ENCODE data around the gene MORC4. TPM values are rescaled to one million over a fixed set of nuclear protein-coding genes. Genes with fewer than 3 reads are reported as not detected.

The MORC4 gene
- polyA plus RNA-seq, 1 of the 3 experiments (the other 2 are of a cell fraction), result 12.5 TPM

DNA sequence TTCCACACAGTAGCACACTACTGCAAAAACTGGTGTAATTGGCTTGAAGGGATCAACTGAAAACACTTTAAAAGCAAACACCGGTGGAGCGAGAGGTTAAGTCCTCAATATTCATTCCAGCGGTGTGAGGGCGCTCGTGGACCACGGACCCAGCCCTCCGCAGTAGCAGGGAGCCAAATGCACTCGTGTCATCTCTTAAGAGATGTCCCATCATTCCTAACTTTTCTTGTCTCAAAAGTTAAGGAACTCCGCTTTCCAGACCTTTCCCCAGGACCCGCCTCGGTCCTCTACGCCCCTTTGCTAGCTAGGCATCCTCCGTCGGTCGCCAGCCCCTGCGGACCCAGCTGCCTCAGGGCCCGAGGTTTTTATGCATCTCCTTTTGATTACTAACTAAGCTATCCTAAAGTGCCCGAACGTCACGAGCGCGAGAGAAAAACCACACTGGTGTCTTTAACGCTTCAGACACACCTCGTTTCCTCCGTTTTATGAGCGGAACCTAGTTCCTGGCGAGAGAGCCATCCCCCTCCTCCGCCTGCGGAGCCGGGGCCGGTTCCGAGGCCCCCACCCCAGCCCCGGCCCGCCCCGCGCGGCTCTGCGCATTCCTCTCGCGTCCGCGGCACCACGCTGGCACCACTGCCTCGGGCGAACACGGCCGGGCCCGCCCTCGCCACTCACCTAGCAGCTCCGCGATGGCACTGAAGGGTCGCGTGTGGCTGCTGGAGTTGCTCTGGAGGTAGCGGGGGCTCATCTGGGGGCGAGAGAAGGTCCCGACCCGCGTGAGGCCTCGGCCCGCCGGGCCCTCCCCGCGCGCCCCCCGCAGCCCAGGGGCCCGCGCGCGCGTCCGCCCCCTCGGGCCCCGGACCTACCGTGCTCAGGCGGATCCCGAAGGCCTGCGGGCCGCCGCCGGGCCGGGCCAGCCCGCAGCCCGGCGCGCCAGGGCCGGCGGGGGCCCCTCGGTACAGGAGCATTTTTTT, 723 bp downstream of the MORC4 start:
- POLR2A ChIA-PET, result interaction anchor here (0.6 kb wide), 1 partner anchor 769 kb away, joined by 6 read pairs; no protein-coding TSS in a partner anchor
- TF ChIP-seq, protein P1, sequence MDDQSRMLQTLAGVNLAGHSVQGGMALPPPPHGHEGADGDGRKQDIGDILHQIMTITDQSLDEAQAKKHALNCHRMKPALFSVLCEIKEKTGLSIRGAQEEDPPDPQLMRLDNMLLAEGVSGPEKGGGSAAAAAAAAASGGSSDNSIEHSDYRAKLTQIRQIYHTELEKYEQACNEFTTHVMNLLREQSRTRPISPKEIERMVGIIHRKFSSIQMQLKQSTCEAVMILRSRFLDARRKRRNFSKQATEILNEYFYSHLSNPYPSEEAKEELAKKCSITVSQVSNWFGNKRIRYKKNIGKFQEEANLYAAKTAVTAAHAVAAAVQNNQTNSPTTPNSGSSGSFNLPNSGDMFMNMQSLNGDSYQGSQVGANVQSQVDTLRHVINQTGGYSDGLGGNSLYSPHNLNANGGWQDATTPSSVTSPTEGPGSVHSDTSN (IDR thresholded peaks at IDR 0.05), result no peak
- TF ChIP-seq FOXJ3 (CRISPR knock-in tag; IDR thresholded peaks at IDR 0.05) (no peak), RAD21 (IDR thresholded peaks at IDR 0.05; ENCODE audit: low read length) (peak; percentile 73), RFX5 (IDR thresholded peaks at IDR 0.05; ENCODE audit: low read length) (no peak), GABPA (IDR thresholded peaks at IDR 0.05; ENCODE audit: low read depth) (no peak), TEAD4 (IDR thresholded peaks at IDR 0.05; ENCODE audit: borderline replicate concordance, insufficient read depth) (no peak), JUND (IDR thresholded peaks at IDR 0.05) (no peak), POLR2AphosphoS5 (IDR thresholded peaks at IDR 0.05; ENCODE audit: low read depth, low read length) (no peak), SIN3A (IDR thresholded peaks at IDR 0.05; ENCODE audit: borderline replicate concordance, low read depth, low read length) (no peak), NFIC (IDR thresholded peaks at IDR 0.05; ENCODE audit: borderline replicate concordance) (no peak), SMC3 (IDR thresholded peaks at IDR 0.05; ENCODE audit: low read depth, low read length) (peak; percentile 32), CHD2 (IDR thresholded peaks at IDR 0.05; ENCODE audit: low read length, partially characterized antibody) (no peak), YY1 (IDR thresholded peaks at IDR 0.05; ENCODE audit: low read depth) (no peak), MXI1 (IDR thresholded peaks at IDR 0.05; ENCODE audit: low read depth, low read length) (no peak), TCF12 (IDR thresholded peaks at IDR 0.05) (no peak), ELF1 (IDR thresholded peaks at IDR 0.05) (no peak), FOXM1 (IDR thresholded peaks at IDR 0.05; ENCODE audit: low read depth) (no peak), EZH2phosphoT487 (IDR thresholded peaks at IDR 0.05; ENCODE audit: borderline replicate concordance, low read depth) (no peak), RCOR1 (IDR thresholded peaks at IDR 0.05; ENCODE audit: low read length) (no peak), RXRA (IDR thresholded peaks at IDR 0.05; ENCODE audit: borderline replicate concordance, low read depth) (no peak)
- TF ChIP-seq, protein P2, sequence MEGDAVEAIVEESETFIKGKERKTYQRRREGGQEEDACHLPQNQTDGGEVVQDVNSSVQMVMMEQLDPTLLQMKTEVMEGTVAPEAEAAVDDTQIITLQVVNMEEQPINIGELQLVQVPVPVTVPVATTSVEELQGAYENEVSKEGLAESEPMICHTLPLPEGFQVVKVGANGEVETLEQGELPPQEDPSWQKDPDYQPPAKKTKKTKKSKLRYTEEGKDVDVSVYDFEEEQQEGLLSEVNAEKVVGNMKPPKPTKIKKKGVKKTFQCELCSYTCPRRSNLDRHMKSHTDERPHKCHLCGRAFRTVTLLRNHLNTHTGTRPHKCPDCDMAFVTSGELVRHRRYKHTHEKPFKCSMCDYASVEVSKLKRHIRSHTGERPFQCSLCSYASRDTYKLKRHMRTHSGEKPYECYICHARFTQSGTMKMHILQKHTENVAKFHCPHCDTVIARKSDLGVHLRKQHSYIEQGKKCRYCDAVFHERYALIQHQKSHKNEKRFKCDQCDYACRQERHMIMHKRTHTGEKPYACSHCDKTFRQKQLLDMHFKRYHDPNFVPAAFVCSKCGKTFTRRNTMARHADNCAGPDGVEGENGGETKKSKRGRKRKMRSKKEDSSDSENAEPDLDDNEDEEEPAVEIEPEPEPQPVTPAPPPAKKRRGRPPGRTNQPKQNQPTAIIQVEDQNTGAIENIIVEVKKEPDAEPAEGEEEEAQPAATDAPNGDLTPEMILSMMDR (IDR thresholded peaks at IDR 0.05), result peak; percentile 58
- TF ChIP-seq, protein P3, sequence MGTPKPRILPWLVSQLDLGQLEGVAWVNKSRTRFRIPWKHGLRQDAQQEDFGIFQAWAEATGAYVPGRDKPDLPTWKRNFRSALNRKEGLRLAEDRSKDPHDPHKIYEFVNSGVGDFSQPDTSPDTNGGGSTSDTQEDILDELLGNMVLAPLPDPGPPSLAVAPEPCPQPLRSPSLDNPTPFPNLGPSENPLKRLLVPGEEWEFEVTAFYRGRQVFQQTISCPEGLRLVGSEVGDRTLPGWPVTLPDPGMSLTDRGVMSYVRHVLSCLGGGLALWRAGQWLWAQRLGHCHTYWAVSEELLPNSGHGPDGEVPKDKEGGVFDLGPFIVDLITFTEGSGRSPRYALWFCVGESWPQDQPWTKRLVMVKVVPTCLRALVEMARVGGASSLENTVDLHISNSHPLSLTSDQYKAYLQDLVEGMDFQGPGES (IDR thresholded peaks at IDR 0.05; ENCODE audit: low read depth, low read length), result no peak
- TF ChIP-seq, protein P4, sequence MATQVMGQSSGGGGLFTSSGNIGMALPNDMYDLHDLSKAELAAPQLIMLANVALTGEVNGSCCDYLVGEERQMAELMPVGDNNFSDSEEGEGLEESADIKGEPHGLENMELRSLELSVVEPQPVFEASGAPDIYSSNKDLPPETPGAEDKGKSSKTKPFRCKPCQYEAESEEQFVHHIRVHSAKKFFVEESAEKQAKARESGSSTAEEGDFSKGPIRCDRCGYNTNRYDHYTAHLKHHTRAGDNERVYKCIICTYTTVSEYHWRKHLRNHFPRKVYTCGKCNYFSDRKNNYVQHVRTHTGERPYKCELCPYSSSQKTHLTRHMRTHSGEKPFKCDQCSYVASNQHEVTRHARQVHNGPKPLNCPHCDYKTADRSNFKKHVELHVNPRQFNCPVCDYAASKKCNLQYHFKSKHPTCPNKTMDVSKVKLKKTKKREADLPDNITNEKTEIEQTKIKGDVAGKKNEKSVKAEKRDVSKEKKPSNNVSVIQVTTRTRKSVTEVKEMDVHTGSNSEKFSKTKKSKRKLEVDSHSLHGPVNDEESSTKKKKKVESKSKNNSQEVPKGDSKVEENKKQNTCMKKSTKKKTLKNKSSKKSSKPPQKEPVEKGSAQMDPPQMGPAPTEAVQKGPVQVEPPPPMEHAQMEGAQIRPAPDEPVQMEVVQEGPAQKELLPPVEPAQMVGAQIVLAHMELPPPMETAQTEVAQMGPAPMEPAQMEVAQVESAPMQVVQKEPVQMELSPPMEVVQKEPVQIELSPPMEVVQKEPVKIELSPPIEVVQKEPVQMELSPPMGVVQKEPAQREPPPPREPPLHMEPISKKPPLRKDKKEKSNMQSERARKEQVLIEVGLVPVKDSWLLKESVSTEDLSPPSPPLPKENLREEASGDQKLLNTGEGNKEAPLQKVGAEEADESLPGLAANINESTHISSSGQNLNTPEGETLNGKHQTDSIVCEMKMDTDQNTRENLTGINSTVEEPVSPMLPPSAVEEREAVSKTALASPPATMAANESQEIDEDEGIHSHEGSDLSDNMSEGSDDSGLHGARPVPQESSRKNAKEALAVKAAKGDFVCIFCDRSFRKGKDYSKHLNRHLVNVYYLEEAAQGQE (IDR thresholded peaks at IDR 0.05; ENCODE audit: low read depth, low read length), result no peak

More for the DNA sequence above, 723 bp downstream of the MORC4 start:
- WGBS (ENCODE audit: low lambda C conversion rate), result 6% methylated on average over 21 of the region's 88 CpGs
- Histone ChIP-seq H3F3A (replicated peaks; ENCODE audit: insufficient read depth) (peaks cover 4% of the 10 kb centered on the region), H3K79me2 (ENCODE audit: insufficient read depth) (no peaks in the 10 kb centered on the region), H3K4me3 (ENCODE audit: low read depth in 2 of 2, low read length in 1 of 2) (peak overlapping the region; percentile 58 to 65), H3K9me3 (no peaks in the 10 kb centered on the region), H3K27ac (ENCODE audit: low read depth in 2 of 2, low read length in 1 of 2) (0 out of 4 replicates have a peak overlapping the region, but pooled peaks of 1 of the 2 experiments have one; percentile 3), H3K9ac (peak overlapping the region; percentile 51; the same call in 1 of the 2 replicates), H3K36me3 (replicated peaks in 1 of 2; ENCODE audit: control insufficient read depth in 1 of 2, insufficient read depth in 2 of 2, low read length in 1 of 2) (no peaks in the 10 kb centered on the region), H3K27me3 (ENCODE audit: insufficient read depth) (peaks cover 21% of the 10 kb centered on the region), H3K4me2 (peak overlapping the region; percentile 73), H3K4me1 (ENCODE audit: control insufficient read depth in 1 of 2, insufficient read depth in 2 of 2, low read depth in 1 of 2, low read length in 1 of 2) (no peaks in the 10 kb centered on the region; a peak in 1 of 4 replicates), H2AFZ (ENCODE audit: low read depth) (peak overlapping the region; percentile 69; the same call in 1 of the 2 replicates), H3K9me2 (no peaks in the 10 kb centered on the region), H4K20me1 (ENCODE audit: insufficient read depth) (no peaks in the 10 kb centered on the region)
- peak; percentile 54 for DNase-seq
- CTCF ChIA-PET, result interaction anchor here (0.9 to 1.5 kb wide), 7 partner anchors 15 to 895 kb away, joined by 3 to 6 read pairs (median 3); no protein-coding TSS in a partner anchor
